ENCODE results near the gene HYAL1.

Gene HYAL1

DNA sequence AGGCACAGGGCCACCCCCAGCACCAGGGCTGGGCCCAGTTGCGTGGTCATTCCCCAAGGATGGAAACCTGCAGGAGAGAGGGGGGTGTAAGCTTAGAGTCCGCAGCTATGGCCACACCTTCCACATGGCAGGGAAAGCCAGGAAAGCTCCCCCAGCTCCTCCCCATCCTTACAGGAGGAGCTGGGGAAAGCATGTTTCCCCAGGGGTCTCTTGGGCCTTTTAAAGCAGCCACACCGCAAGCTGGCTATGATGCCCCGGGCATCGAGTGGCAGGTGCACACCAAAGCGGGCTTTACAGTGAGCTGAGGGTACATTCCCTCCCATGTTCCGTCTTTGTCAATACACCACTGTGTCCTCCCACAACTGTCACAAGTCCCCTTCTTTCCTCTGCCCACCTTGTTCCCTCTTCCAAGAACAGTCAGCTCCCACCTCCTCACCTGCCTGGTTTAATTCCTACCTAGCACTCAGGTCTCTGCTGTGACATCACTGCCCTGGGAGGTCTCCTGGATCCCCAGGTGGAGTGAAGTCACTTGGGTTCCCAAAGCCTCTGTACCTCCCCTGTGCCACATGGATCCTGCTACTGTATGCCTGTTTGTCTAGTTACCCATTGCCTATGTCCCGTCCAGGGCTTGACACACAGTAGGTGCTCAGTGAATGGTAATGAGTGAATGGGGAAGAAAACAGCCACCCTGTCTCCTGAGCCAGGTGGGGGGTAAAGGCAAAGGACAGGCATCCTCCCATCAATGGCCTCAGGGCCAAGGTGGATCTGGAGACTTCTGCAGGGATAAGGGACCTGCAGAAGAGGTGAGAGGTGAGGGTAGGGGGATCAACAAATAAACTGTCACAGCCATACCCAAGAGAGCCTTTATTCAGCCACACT is 7.6 kb downstream of the HYAL1 start:
- Histone ChIP-seq H3K23ac (ENCODE audit: low read length) (no peak overlapping the region), H2BK120ac (ENCODE audit: low read depth, low read length) (no peak overlapping the region), H3K79me1 (ENCODE audit: low read length) (peaks cover 7% of the 10 kb centered on the region), H4K5ac (ENCODE audit: low read length) (no peak overlapping the region), H3K27ac (ENCODE audit: low read depth, low read length) (no peak overlapping the region), H3K18ac (ENCODE audit: low read length) (no peak overlapping the region), H3K79me2 (ENCODE audit: control insufficient read depth, insufficient read depth, low read length) (peaks cover 8% of the 10 kb centered on the region), H3K36me3 (ENCODE audit: control insufficient read depth, insufficient read depth, low read length) (no peaks in the 10 kb centered on the region), H3K56ac (ENCODE audit: low read length) (no peak overlapping the region), H2AK5ac (ENCODE audit: low read length) (no peak overlapping the region), H3K4me2 (ENCODE audit: low read length) (no peak overlapping the region), H3K4me3 (ENCODE audit: low read length) (no peak overlapping the region), H4K8ac (ENCODE audit: low read depth, low read length) (no peak overlapping the region), H2BK5ac (ENCODE audit: low read length) (no peak overlapping the region), H3K4ac (ENCODE audit: low read depth, low read length) (no peak overlapping the region), H3K9ac (ENCODE audit: low read length) (no peak overlapping the region), H3K4me1 (ENCODE audit: control insufficient read depth, low read depth, low read length) (peaks cover 10% of the 10 kb centered on the region), H2BK15ac (replicated peaks; ENCODE audit: low read depth) (no peak overlapping the region), H3K27me3 (ENCODE audit: insufficient read depth, low read length, poor library complexity) (no peaks in the 10 kb centered on the region)
- no CpG with 5 or more reads among the region's 8 CpGs for WGBS (ENCODE audit: extremely low coverage, insufficient coverage, low lambda C conversion rate)
- DNase-seq = no peak

DNA sequence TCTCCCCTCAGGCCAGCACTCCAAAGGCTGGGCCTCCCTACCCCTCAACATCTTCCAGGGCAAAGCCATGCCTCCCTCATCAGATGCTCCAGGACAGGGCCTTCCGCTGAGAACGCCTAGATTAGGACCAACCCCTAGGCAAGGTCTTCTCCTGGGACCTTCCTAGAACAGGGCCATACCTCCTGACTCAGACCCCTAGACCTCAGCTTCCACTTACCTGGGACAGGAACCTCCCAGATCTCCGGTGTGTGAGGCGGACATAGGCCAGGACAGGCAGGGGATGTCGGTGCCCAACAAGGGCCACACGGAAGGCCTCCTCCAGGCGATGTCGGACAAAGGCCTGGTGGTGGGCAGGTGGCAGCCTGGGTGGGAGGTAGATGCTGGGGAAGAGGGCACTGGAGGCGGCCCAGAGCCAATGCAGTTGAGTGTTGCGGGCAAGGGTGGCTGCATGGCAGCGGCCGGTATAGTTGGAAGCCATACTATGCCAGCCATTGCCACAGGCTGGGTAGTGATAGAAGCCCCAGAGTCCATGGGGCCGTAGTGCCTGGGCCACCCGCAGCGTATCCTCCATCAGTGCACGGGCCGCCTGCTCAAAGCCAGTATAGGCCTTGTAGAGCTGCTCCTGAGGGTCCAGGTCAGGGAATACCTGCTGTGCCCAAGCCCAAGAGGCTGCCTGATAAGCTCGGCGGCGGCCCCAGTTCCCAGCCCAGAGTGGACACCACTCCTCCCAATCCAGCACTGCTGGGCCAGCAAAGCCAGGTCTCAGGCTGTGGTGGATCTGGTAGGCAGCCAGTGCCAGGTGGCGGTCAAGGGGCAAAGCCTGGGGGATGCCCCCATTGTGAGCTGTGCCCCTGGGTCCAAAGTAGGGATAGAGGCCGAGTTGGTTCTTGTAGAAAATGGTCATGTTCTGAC is 8.6 kb downstream of the HYAL1 start:
- Histone ChIP-seq H3K56ac (ENCODE audit: low read length) (no peak overlapping the region), H4K5ac (ENCODE audit: low read length) (no peak overlapping the region), H4K8ac (ENCODE audit: low read depth, low read length) (no peak overlapping the region), H3K79me2 (ENCODE audit: control insufficient read depth, insufficient read depth, low read length) (peaks cover 14% of the 10 kb centered on the region), H3K27me3 (ENCODE audit: insufficient read depth, low read length, poor library complexity) (no peaks in the 10 kb centered on the region), H2AK5ac (ENCODE audit: low read length) (no peak overlapping the region), H2BK120ac (ENCODE audit: low read depth, low read length) (no peak overlapping the region), H2BK15ac (replicated peaks; ENCODE audit: low read depth) (no peak overlapping the region), H3K27ac (ENCODE audit: low read depth, low read length) (no peak overlapping the region), H3K4me3 (ENCODE audit: low read length) (no peak overlapping the region), H3K4ac (ENCODE audit: low read depth, low read length) (no peak overlapping the region), H3K4me1 (ENCODE audit: control insufficient read depth, low read depth, low read length) (peaks cover 5% of the 10 kb centered on the region), H3K23ac (ENCODE audit: low read length) (no peak overlapping the region), H3K9ac (ENCODE audit: low read length) (no peak overlapping the region), H2BK5ac (ENCODE audit: low read length) (no peak overlapping the region), H3K36me3 (ENCODE audit: control insufficient read depth, insufficient read depth, low read length) (peaks cover 5% of the 10 kb centered on the region), H3K4me2 (ENCODE audit: low read length) (no peak overlapping the region), H3K79me1 (ENCODE audit: low read length) (peaks cover 15% of the 10 kb centered on the region), H3K18ac (ENCODE audit: low read length) (no peak overlapping the region)
- no CpG with 5 or more reads among the region's 22 CpGs for WGBS (ENCODE audit: extremely low coverage, insufficient coverage, low lambda C conversion rate)
- DNase-seq = no peak

DNA sequence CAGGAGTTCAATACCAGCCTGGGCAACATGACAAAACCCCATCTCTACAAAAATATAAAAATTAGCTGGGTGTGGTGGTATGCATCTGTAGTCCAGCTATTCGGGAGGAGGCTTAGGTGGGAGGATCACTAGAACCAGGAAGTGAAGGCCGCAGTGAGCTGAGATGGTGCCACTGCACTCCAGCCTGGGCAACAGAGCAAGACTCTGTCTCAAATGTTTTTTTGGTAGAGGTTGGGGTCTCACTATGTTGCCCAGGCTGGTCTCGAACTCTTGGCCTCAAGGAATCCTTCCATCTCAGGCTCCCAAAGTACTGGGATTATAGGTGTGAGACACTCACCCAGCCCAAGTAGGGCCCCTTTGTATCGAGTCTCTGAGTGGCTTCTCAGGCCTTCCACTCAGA is 9.3 kb downstream of the HYAL1 start:
- H3K18ac ChIP-seq (ENCODE audit: low read length) = no peak overlapping the region
- H2AK5ac ChIP-seq (ENCODE audit: low read length) = no peak overlapping the region
- H3K4me2 ChIP-seq (ENCODE audit: low read length) = no peak overlapping the region
- H3K23ac ChIP-seq (ENCODE audit: low read length) = no peak overlapping the region
- H2BK5ac ChIP-seq (ENCODE audit: low read length) = no peak overlapping the region
- no peaks in the 10 kb centered on the region for H3K27me3 ChIP-seq (ENCODE audit: insufficient read depth, low read length, poor library complexity)
- H4K8ac ChIP-seq (ENCODE audit: low read depth, low read length) = no peak overlapping the region
- H3K9ac ChIP-seq (ENCODE audit: low read length) = no peak overlapping the region
- WGBS (ENCODE audit: extremely low coverage, insufficient coverage, low lambda C conversion rate) = no CpG with 5 or more reads among the region's 4 CpGs
- H3K4ac ChIP-seq (ENCODE audit: low read depth, low read length) = no peak overlapping the region
- H3K36me3 ChIP-seq (ENCODE audit: control insufficient read depth, insufficient read depth, low read length) = peaks cover 9% of the 10 kb centered on the region
- H3K56ac ChIP-seq (ENCODE audit: low read length) = no peak overlapping the region
- H2BK120ac ChIP-seq (ENCODE audit: low read depth, low read length) = no peak overlapping the region
- H4K5ac ChIP-seq (ENCODE audit: low read length) = no peak overlapping the region
- no peak for DNase-seq
- no peak overlapping the region for H3K27ac ChIP-seq (ENCODE audit: low read depth, low read length)
- H3K79me2 ChIP-seq (ENCODE audit: control insufficient read depth, insufficient read depth, low read length) = peaks cover 14% of the 10 kb centered on the region
- H3K4me1 ChIP-seq (ENCODE audit: control insufficient read depth, low read depth, low read length) = peaks cover 5% of the 10 kb centered on the region
- H2BK15ac ChIP-seq (replicated peaks; ENCODE audit: low read depth) = no peak overlapping the region
- peaks cover 15% of the 10 kb centered on the region for H3K79me1 ChIP-seq (ENCODE audit: low read length)
- no peak overlapping the region for H3K4me3 ChIP-seq (ENCODE audit: low read length)

DNA sequence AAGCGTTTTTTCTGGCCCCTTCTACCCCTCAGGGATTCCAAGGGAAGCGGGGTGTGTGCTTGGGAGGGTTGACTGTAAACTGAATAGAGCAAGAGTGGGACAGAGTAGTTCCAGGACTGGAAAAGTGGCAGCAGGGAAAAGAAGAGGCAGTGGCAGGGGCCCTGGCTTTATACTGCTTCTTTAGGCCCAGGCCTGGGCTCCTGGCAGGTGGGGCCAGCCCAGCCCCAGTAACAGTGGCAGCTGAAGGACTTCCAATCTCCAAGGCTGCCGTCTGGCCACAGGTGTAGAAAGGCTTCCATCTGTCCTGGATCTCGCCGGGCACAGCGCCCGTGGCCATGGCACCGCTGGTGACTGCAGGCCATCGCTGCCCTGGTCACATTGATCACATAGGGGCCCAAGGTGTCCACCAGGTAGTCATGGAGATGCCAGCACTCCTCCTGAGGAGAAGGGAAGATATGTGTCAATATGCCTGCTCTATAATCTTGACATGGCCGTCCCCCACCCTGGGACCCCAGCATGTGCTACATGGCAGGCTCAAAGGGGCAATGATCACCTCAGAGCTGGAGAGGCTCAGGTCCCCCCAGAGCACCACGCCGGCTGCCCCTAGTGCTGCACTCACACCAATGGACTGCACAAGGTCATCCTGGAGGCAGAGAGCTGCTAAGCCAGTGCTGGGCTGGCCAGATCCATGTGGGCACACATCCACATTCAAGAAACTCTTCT is 10.1 kb downstream of the HYAL1 start:
- Histone ChIP-seq H3K4me1 (ENCODE audit: control insufficient read depth, low read depth, low read length) (peaks cover 3% of the 10 kb centered on the region), H3K9ac (ENCODE audit: low read length) (peak overlapping the region; percentile 68), H2BK15ac (replicated peaks; ENCODE audit: low read depth) (no peak overlapping the region), H3K23ac (ENCODE audit: low read length) (no peak overlapping the region), H2AK5ac (ENCODE audit: low read length) (no peak overlapping the region), H3K56ac (ENCODE audit: low read length) (peak overlapping the region; percentile 90), H3K18ac (ENCODE audit: low read length) (no peak overlapping the region), H3K4me3 (ENCODE audit: low read length) (no peak overlapping the region), H3K27ac (ENCODE audit: low read depth, low read length) (no peak overlapping the region), H4K5ac (ENCODE audit: low read length) (no peak overlapping the region), H2BK5ac (ENCODE audit: low read length) (no peak overlapping the region), H3K79me2 (ENCODE audit: control insufficient read depth, insufficient read depth, low read length) (peaks cover 14% of the 10 kb centered on the region), H3K4ac (ENCODE audit: low read depth, low read length) (no peak overlapping the region), H4K8ac (ENCODE audit: low read depth, low read length) (no peak overlapping the region), H2BK120ac (ENCODE audit: low read depth, low read length) (no peak overlapping the region), H3K4me2 (ENCODE audit: low read length) (no peak overlapping the region), H3K79me1 (ENCODE audit: low read length) (peaks cover 15% of the 10 kb centered on the region), H3K36me3 (ENCODE audit: control insufficient read depth, insufficient read depth, low read length) (peaks cover 15% of the 10 kb centered on the region), H3K27me3 (ENCODE audit: insufficient read depth, low read length, poor library complexity) (no peaks in the 10 kb centered on the region)
- DNase-seq = no peak
- no CpG with 5 or more reads among the region's 12 CpGs for WGBS (ENCODE audit: extremely low coverage, insufficient coverage, low lambda C conversion rate)

DNA sequence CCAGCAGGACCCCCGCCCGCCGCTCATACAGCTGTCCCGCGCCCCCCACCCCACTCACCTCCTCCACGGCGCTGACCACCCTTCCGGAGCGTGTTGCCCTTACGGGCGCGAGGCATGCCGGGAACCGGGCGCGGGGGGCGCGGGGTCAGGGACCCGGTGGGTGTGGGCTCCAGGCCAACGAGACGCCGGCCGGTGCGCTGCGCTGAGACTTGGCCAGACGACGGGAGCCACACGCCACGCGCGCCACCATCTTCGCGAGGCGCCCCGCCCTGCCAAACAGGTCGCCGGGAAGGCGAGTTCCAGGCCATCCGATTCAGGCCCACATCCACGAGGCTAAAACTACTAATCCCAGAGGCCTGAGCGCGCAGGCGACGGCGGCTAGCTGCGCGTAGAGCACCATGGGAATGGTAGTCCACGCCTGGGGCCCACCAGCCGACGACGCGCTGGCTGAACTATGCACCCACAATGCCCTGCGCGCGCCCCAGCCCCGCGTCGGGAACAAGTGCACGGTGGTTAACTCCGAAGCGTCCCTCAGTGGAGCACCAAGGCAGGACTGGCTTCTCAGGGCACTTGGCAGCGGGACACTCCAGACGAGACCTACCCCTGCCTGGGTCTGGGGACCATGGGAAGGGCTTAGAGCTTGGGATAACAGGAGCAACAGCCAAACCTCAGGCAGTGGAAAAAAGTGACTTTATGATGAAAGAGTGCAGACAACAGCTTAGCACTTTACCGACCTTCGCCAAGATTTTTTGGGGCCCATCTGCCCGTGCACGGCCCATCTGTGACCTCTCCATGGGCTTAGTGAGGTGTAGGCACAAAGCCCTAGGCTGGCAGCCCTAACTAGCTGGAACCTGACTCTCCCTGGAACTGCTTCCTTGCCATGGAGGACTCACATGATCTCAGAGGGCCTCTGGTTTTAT is 11.0 kb downstream of the HYAL1 start, which contains the start of gene IFRD2:
Gene IFRD2 (minus strand): TSS at position 271 of the 920 bp plus-strand sequence. CDS start 155 bp downstream, at position 116.
- peak within 1 kb of the TSS; percentile 27 for H2AK5ac ChIP-seq (ENCODE audit: low read length)
- H2BK15ac ChIP-seq (replicated peaks; ENCODE audit: low read depth) = no peak within 1 kb of the TSS
- no peak within 1 kb of the TSS for H2BK120ac ChIP-seq (ENCODE audit: low read depth, low read length)
- peak within 1 kb of the TSS; percentile 7 for H3K18ac ChIP-seq (ENCODE audit: low read length)
- H3K4me2 ChIP-seq (ENCODE audit: low read length) = peak within 1 kb of the TSS; percentile 79
- H3K27ac ChIP-seq (ENCODE audit: low read depth, low read length) = no peak within 1 kb of the TSS
- peak; percentile 99 for DNase-seq
- H3K9ac ChIP-seq (ENCODE audit: low read length) = peak within 1 kb of the TSS; percentile 98
- peak within 1 kb of the TSS; percentile 35 for H2BK5ac ChIP-seq (ENCODE audit: low read length)
- peaks cover 15% of the 10 kb centered on the region for H3K36me3 ChIP-seq (ENCODE audit: control insufficient read depth, insufficient read depth, low read length)
- no CpG with 5 or more reads among the region's 67 CpGs for WGBS (ENCODE audit: extremely low coverage, insufficient coverage, low lambda C conversion rate)
- peaks cover 15% of the 10 kb centered on the region for H3K79me1 ChIP-seq (ENCODE audit: low read length)
- no peak within 1 kb of the TSS for H3K23ac ChIP-seq (ENCODE audit: low read length)
- H3K79me2 ChIP-seq (ENCODE audit: control insufficient read depth, insufficient read depth, low read length) = peaks cover 14% of the 10 kb centered on the region
- peak within 1 kb of the TSS; percentile 96 for H3K4me3 ChIP-seq (ENCODE audit: low read length)
- H4K5ac ChIP-seq (ENCODE audit: low read length) = peak within 1 kb of the TSS; percentile 95
- peaks cover 3% of the 10 kb centered on the region for H3K4me1 ChIP-seq (ENCODE audit: control insufficient read depth, low read depth, low read length)
- H3K27me3 ChIP-seq (ENCODE audit: insufficient read depth, low read length, poor library complexity) = no peaks in the 10 kb centered on the region
- H3K4ac ChIP-seq (ENCODE audit: low read depth, low read length) = peak within 1 kb of the TSS; percentile 77
- peak within 1 kb of the TSS; percentile 95 for H3K56ac ChIP-seq (ENCODE audit: low read length)
- H4K8ac ChIP-seq (ENCODE audit: low read depth, low read length) = no peak within 1 kb of the TSS

All from mesendoderm (in vitro differentiated cells).